Camera-type eye (tissue), 1 donor: ENCODE data around the gene NAA80. TPM values are rescaled to one million over a fixed set of nuclear protein-coding genes. Genes with fewer than 3 reads are reported as not detected.

Experiments
- total RNA-seq: library from RNA; depleted of rRNA; stranded (reverse); fragments of >200 nt; gene quantifications from one replicate; pipeline ENCODE4 v1.2.3, GENCODE V29; 2014

NAA80 gene, protein sequence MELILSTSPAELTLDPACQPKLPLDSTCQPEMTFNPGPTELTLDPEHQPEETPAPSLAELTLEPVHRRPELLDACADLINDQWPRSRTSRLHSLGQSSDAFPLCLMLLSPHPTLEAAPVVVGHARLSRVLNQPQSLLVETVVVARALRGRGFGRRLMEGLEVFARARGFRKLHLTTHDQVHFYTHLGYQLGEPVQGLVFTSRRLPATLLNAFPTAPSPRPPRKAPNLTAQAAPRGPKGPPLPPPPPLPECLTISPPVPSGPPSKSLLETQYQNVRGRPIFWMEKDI
- 5.5 TPM for total RNA-seq

DNA sequence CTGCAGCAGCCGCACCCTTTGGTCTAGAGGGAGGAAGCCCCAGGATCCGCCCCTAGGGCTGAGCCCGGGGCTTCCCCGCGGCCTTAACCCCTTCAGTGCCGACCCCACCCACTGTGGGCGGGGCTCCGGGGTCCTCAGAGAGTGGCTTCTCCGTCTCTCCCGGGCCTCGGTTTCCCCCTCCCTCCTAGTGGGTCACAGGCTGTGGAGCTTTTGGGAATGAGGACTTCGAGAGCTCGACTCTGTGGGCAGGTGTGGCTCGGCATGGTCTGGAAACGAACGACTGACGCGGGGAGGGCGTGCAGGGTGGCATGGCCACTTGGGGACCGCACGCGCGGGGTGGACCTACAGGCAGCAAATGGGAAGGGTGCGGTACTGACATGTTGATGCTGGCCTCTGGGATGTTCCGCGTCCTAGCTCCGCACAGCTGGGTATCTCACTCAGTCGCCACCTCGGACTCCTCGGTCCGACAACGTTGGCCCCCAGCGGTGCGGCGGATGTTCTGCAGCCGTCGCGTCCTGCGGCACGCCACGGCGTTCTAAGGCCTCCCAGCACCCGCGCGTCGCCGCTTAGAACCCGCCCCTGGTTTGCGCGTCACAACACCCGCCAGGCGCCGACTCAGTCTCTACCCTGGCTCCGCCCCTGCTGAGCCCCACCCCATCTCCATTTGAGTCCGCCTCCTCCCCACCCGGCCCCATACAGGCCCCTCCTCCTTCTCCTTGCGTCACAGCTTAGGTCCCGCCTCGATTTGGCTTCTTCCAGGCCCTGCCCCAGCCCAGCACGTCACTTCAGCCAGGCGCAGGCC is at the start of gene NAA80, which contains the start of gene HYAL3:
Gene NAA80, minus strand, starts transcription at position 570 of the 802 bp plus-strand sequence. CDS start 1,942 bp downstream, outside the sequence.
Gene HYAL3, minus strand, starts transcription at position 570 of the 802 bp plus-strand sequence. CDS start 3,803 bp downstream, outside the sequence.

DNA sequence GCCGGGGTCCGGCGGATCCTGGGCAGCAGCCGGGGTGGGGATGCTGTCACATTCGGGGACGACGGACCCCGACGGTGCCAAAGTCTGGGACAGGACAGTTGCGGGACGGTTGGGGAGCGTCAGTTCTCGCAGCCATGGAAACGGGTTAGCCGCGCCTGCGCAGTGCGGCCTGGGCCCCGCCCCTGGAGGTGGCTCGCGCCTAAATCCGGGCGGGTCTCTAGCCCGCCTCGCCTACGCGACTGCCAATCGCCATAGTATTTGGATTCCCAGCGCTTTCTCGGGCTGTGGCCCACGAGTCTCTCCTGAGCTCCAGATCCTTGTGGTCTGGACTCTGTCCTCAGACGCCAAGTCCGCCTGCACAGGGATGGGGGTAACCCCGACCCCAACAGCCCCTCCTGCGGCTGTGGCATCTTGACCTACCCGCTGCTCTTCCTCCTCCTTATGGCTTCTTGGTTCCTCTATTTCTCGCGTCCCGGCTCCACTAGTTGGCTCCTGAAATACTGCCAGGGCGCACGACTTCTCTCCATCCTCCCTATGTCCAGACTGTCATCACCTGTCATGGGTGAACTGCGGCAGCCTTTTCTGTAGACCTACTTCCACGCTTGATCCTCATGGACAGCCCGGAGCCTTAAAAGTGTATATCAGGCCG is 46.5 kb upstream of the NAA80 start, which contains the start of gene ZMYND10:
Gene ZMYND10, minus strand, starts transcription at position 147 of the 649 bp plus-strand sequence. CDS start 153 bp downstream, outside the sequence.

DNA sequence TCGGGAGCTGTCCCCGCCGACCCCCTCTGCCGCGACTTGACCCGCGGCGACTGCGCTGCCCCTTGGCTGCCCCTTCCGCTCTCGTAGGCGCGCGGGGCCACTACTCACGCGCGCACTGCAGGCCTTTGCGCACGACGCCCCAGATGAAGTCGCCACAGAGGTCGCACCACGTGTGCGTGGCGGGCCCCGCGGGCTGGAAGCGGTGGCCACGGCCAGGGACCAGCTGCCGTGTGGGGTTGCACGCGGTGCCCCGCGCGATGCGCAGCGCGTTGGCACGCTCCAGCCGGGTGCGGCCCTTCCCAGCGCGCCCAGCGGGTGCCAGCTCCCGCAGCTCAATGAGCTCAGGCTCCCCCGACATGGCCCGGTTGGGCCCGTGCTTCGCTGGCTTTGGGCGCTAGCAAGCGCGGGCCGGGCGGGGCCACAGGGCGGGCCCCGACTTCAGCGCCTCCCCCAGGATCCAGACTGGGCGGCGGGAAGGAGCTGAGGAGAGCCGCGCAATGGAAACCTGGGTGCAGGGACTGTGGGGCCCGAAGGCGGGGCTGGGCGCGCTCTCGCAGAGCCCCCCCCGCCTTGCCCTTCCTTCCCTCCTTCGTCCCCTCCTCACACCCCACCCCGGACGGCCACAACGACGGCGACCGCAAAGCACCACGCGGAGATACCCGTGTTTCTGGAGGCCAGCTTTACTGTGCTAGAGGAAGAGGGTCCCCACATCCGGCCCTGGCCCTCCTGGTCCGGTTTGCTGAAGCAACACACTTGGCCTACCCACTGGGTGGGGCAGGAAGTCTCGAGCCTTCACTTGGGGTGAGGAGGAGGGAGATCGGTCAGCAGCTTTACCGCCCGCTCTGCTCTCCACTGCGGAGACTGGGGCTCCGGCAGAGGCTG is 41.5 kb upstream of the NAA80 start, which contains the start of gene RASSF1:
Gene RASSF1, minus strand, starts transcription at position 389 of the 882 bp plus-strand sequence. Its CDS starts 31 bp downstream, at position 358.

DNA sequence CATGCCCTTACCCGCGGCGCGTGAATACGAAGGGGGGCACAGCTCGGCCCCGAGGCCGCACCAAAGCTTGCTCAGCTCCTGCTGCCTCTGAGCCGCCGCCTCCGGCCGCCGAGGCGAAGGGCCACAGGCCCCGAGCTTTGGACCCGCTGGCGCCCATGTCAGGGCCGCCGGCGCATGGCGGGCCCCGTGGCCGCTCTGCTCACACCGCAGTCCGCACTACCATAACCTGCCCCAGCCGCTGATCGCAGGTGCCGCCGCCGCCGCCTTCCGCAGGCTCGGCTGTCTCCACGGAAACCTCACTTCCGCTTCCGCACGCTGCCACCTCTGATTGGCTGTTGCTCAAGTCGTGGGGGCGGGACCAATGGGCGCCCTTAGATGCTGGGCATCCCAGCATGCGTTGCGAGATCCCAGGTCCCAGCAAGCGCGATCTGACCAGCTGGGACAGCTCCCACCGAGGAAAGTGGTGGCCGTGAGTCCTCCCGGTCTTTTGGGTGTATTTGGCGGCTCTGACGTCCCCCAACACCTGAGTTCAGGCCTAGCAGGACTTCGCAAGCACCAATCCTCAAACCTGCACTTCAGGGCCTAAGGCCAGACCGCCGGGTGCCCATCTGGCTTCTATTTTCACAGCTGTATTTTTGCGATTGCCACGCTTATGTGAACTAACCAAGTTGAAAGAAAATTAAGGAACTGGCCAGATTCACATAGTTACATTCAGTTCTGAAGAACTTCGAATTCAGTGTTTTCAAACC is 28.9 kb upstream of the NAA80 start, which contains the start of gene TUSC2:
Gene TUSC2, minus strand, starts transcription at position 281 of the 749 bp plus-strand sequence. Its CDS starts 124 bp downstream, at position 157.

DNA sequence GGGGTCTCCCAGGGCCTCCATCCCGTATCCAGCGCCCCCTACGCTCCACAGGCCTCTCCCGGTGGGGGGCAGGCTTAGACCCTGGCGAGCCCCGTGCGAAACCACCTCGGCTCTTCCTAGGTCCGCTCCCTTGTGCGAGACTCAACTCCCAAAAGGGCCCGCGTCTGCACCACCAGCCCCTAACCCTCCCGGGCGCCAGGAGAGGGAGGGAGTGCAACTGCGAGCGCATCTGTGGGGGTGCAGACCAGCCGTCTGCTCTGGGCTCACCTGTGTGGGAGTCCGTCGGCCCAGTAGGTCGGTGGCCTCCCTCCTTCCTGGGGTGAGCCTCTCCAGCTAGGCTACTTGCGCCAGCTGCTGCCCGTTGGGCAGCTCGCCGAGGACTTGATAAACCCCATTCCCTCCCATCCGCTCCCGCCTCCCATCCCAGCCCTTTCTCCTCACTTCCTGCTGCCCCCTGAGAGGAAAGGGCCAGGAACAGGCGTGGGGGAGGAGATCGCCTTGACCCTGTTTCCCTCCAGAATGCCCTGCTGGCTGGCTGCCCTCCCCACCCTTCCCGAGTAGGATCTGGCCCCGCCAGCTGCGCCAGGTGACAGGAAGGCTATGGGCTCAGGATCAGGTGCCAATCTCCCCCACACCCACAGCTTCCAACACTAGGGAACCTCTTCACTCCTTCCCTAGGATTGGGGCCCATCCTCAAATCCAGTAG is 23.3 kb upstream of the NAA80 start, which contains the start of gene HYAL2:
Gene HYAL2, minus strand, starts transcription at position 360 of the 706 bp plus-strand sequence. CDS start 2,256 bp downstream, outside the sequence.

DNA sequence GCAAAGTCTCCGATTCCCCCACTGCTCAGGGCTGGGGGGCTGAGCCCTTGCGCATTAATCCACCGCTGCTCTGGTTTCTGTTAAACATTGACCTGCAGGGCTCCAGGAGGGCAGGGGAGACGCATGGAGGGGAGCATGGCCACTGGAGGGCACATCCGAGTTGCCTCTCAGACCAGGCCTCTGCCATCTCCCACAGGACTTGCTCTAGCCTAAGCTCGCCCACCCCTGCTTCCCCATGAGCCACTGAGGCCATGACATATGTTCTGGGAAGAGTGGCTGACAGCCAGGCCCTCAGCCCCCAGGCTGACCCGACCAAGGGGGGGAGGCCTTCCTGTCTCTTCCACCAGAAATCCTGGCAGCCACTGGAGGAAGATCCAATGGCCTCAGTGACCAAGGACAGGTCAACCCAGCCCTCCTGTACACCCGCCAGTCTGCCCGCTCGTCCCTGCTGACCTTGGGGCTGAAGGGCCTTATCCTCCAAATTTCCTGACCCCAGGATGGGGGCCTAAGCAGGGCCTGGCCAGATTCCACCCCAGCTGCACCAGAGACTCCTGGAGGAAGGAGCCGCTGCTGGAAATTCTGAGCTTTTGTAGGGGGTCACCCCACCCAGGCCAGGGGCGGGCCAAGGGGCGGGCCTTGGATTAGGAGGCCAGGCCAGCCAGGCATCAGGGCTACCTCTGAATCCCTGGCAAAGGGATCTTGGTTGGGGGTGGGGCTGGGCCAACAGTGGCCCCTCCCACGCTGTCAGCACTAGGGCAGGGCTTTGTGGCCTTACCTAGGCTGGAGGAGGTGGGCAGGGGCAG is 4.0 kb upstream of the NAA80 start, which contains the start of gene HYAL1:
Gene HYAL1, minus strand, starts transcription at position 562 of the 803 bp plus-strand sequence. CDS start 618 bp downstream, outside the sequence.

DNA sequence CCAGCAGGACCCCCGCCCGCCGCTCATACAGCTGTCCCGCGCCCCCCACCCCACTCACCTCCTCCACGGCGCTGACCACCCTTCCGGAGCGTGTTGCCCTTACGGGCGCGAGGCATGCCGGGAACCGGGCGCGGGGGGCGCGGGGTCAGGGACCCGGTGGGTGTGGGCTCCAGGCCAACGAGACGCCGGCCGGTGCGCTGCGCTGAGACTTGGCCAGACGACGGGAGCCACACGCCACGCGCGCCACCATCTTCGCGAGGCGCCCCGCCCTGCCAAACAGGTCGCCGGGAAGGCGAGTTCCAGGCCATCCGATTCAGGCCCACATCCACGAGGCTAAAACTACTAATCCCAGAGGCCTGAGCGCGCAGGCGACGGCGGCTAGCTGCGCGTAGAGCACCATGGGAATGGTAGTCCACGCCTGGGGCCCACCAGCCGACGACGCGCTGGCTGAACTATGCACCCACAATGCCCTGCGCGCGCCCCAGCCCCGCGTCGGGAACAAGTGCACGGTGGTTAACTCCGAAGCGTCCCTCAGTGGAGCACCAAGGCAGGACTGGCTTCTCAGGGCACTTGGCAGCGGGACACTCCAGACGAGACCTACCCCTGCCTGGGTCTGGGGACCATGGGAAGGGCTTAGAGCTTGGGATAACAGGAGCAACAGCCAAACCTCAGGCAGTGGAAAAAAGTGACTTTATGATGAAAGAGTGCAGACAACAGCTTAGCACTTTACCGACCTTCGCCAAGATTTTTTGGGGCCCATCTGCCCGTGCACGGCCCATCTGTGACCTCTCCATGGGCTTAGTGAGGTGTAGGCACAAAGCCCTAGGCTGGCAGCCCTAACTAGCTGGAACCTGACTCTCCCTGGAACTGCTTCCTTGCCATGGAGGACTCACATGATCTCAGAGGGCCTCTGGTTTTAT is 6.8 kb downstream of the NAA80 start, which contains the start of gene IFRD2:
Gene IFRD2, minus strand, starts transcription at position 271 of the 920 bp plus-strand sequence. Its CDS starts 155 bp downstream, at position 116.

DNA sequence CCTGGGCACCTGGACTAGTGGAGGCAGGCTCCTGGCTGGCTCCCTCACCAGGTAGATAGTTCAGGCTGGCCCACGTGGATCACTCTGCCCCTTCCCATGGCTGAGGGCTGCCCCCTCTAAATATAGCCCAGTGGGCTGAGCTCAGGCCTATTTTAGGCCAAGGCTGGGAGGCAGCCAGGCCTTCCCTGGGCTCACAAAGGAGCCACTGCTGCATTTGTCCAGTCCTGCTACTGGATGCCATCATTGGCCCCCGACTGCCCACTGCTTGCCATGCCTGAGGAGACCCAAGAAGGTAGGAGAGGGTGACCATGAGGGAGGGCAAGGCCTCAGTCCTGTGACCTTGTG is 20.4 kb downstream of the NAA80 start, which contains the start of gene LSMEM2:
Gene LSMEM2, plus strand, starts transcription at position 208 of the 345 bp plus-strand sequence. Its CDS starts 27 bp downstream, at position 235.

DNA sequence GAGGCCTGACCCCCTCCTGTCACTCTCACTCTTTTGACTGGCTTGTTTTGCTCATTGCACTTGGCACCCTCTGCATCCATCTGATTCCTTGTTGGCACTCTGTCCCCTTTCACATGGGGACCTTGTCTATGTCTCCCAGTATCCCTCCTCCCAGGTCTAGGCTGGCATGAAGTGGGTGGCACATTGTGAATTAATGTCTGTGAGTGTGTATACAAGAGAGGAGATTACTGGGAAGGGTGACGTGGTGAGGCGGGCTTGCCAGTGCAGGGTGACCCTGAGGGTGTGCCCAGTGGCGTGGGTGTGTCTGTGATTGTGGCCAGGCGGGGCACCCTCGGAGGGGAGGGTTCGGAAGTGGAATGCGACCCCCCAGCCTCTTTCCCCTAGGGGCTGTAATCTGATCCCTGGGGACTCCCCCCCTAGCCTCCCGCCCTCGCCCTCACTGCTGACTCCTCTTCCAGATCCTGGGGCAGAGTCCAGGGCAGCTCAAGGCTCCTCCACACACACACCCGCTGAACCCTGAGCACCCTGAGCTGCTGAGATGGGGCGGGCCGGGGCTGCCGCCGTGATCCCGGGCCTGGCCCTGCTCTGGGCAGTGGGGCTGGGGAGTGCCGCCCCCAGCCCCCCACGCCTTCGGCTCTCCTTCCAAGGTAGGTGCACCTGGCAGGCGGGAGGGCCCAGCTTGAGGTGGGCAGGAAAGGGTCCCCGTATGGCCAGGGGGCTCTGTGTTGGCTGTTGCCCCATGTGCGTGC is 30.3 kb downstream of the NAA80 start, which contains the start of gene SEMA3B:
Gene SEMA3B, plus strand, starts transcription at position 445 of the 749 bp plus-strand sequence. Its CDS starts 94 bp downstream, at position 539.

Other genes starting within 250 kb of the NAA80 start
- gene RBM5, start 210.5 kb downstream of the NAA80 start, total RNA-seq = 451 TPM
- 60.7 TPM for gene SEMA3F, start 144.1 kb downstream of the NAA80 start, total RNA-seq
- 66.7 TPM for gene GNAT1, start 107.8 kb downstream of the NAA80 start, total RNA-seq
- 21.4 TPM for gene SLC38A3, start 94.1 kb downstream of the NAA80 start, total RNA-seq
- 125 TPM for gene GNAI2, start 63.2 kb downstream of the NAA80 start, total RNA-seq
- gene SEMA3B, start 30.3 kb downstream of the NAA80 start, total RNA-seq = 107 TPM
- 1.4 TPM for gene LSMEM2, start 20.3 kb downstream of the NAA80 start, total RNA-seq
- 19.8 TPM for gene IFRD2, start 7.0 kb downstream of the NAA80 start, total RNA-seq
- 3.9 TPM for gene HYAL3, start within 50 bp of the NAA80 start, total RNA-seq
- gene HYAL1, start 4.2 kb upstream of the NAA80 start, total RNA-seq = 1.1 TPM
- gene HYAL2, start 23.3 kb upstream of the NAA80 start, total RNA-seq = 71.0 TPM
- 31.8 TPM for gene TUSC2, start 28.8 kb upstream of the NAA80 start, total RNA-seq
- gene RASSF1, start 41.4 kb upstream of the NAA80 start, total RNA-seq = 37.6 TPM
- gene ZMYND10, start 46.3 kb upstream of the NAA80 start, total RNA-seq = 5.7 TPM
- 30.0 TPM for gene NPRL2, start 51.4 kb upstream of the NAA80 start, total RNA-seq
- gene CYB561D2, start 51.5 kb upstream of the NAA80 start, total RNA-seq = 17.0 TPM
- 33.6 TPM for gene TMEM115, start 60.1 kb upstream of the NAA80 start, total RNA-seq
- gene CACNA2D2, start 204.2 kb upstream of the NAA80 start, total RNA-seq = 17.4 TPM